ENCODE measurements around the gene PRKAR1B. TPM values are rescaled to one million over a fixed set of nuclear protein-coding genes. Genes with fewer than 3 reads are reported as not detected.

Gene PRKAR1B
- total RNA-seq, 2 experiments from 2014 or later, result 13.1 to 13.4 TPM

GRCh38 chr7:731440-732085 lies 4.5 kb upstream of the PRKAR1B start:
- H3K27ac Mint-ChIP-seq, result no peak overlapping the region
- H3K36me3 Mint-ChIP-seq (ENCODE audit: low read depth), result peaks cover 24% of the 10 kb centered on the region
- H3K27me3 Mint-ChIP-seq, result no peaks in the 10 kb centered on the region
- H3K4me3 Mint-ChIP-seq, result no peak overlapping the region
- POLR2A ChIA-PET, result no interaction called here
- H3K9me3 Mint-ChIP-seq, result no peaks in the 10 kb centered on the region
- CTCF ChIA-PET, result interaction anchor here (1.1 to 2.3 kb wide), 2 partner anchors 261 to 399 kb away, joined by 3 to 11 read pairs; no protein-coding TSS in a partner anchor
- DNase-seq, result no peak
- H3K4me1 Mint-ChIP-seq, result peaks cover 14% of the 10 kb centered on the region

- Mint-ChIP-seq H3K4me3 (no peak overlapping the region), H3K36me3 (ENCODE audit: low read depth) (peaks cover 24% of the 10 kb centered on the region), H3K27me3 (no peaks in the 10 kb centered on the region), H3K4me1 (peaks cover 19% of the 10 kb centered on the region), H3K9me3 (no peaks in the 10 kb centered on the region), H3K27ac (no peak overlapping the region)
- no peak for DNase-seq
- ChIA-PET CTCF (interaction anchor here (1.1 to 2.3 kb wide), 2 partner anchors 262 to 398 kb away, joined by 3 to 11 read pairs; no protein-coding TSS in a partner anchor), POLR2A (no interaction called here)
Observed at GRCh38 chr7:730501-731439, 3.7 kb upstream of the PRKAR1B start.

- POLR2A ChIA-PET, result interaction anchor here (0.9 to 1.3 kb wide), 2 partner anchors 112 to 146 kb away, joined by 3 read pairs; no protein-coding TSS in a partner anchor
- H3K4me3 Mint-ChIP-seq, result peak overlapping the region; percentile 24
- peaks cover 27% of the 10 kb centered on the region for H3K4me1 Mint-ChIP-seq
- H3K9me3 Mint-ChIP-seq, result no peaks in the 10 kb centered on the region
- no peak overlapping the region for H3K27ac Mint-ChIP-seq
- no peaks in the 10 kb centered on the region for H3K27me3 Mint-ChIP-seq
- no peak for DNase-seq
- CTCF ChIA-PET, result interaction anchor here (0.6 kb wide), 1 partner anchor 178 kb away, joined by 3 read pairs; no protein-coding TSS in a partner anchor
- peaks cover 37% of the 10 kb centered on the region for H3K36me3 Mint-ChIP-seq (ENCODE audit: low read depth)
Observed at GRCh38 chr7:729140-730000, 2.3 kb upstream of the PRKAR1B start.

DNA sequence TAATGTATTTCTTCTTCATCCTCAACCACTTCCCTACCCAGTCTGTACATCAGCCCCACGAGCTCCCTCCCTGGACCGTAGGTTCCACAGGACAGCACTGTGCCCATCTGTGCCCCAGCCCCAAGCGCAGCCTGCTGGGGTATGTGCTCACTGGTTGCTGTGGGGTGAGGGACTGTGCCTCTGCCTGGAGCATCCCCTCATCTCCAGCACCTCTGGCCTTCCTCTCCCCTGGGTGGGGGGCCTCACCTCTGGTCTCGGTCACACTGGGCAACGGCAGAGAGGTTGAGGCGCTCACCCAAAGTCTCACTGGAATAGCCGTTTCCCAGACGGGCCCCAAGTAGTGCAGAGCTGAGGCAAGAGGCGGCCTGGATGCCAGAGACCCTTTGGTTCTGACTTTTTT lies 1.5 kb upstream of the PRKAR1B start:
- Mint-ChIP-seq H3K4me3 (peak overlapping the region; percentile 83), H3K36me3 (ENCODE audit: low read depth) (peaks cover 44% of the 10 kb centered on the region), H3K27ac (no peak overlapping the region), H3K9me3 (peaks cover 5% of the 10 kb centered on the region), H3K4me1 (peaks cover 27% of the 10 kb centered on the region), H3K27me3 (no peaks in the 10 kb centered on the region)
- ChIA-PET POLR2A (interaction anchor here (0.9 to 1.3 kb wide), 3 partner anchors 104 to 145 kb away, joined by 3 read pairs; partner anchors contain the start of gene SUN1), CTCF (no interaction called here)
- no peak for DNase-seq

DNA sequence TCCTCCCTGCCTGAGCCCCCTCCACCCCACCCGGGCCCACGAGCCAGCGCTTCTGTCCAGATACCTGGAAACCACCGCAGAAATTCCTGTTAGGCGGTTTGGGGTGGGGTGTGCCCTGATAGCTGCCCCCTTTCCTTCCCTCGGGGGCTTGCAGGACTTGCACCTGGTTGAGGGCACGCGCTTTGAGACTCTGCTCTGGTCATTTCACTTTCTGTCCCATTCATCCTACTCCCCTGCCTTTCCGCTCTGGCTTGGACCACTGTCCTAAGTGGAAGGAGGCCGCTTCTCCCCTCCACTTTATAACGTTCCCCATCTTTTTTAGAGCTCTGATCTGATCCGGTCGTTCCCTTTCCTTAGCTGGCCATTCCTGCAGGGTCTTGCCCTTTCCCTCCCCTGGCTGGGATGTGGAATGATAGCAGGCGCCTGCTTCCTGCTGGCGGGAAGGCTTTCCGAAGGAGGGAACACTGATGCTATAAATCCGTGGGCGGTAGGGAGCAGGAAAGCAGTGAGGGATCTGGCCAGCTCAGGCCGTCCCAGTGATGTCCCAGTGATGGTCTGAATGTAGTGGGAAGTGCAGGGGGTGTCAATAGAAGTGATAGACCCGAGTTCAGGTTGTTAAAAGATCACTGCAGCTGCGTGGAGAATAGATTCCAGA lies 852 bp upstream of the PRKAR1B start:
- peaks cover 44% of the 10 kb centered on the region for H3K36me3 Mint-ChIP-seq (ENCODE audit: low read depth)
- ChIA-PET CTCF (interaction anchor here (0.6 kb wide), 1 partner anchor 62 kb away, joined by 3 read pairs; no protein-coding TSS in a partner anchor), POLR2A (interaction anchor here (1.0 to 1.3 kb wide), 3 partner anchors 104 to 124 kb away, joined by 3 to 8 read pairs (median 3); partner anchors contain the start of gene SUN1)
- peak overlapping the region; percentile 83 for H3K4me3 Mint-ChIP-seq
- peaks cover 7% of the 10 kb centered on the region for H3K9me3 Mint-ChIP-seq
- peaks cover 27% of the 10 kb centered on the region for H3K4me1 Mint-ChIP-seq
- no peaks in the 10 kb centered on the region for H3K27me3 Mint-ChIP-seq
- no peak for DNase-seq
- no peak overlapping the region for H3K27ac Mint-ChIP-seq

DNA sequence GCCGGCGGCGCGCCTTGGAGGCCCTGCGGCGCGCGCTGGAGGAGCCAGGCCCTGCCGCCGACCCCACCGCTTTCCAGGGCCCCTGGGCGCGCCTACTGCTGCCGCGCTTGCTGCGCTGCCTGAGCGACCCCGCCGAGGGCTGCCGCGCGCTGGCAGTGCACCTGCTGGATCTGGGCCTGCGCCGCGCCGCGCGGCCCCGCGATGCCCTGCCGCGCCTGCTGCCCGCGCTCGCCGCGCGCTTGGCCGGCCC lies 302 bp downstream of the PRKAR1B start:
- CTCF ChIA-PET, result no interaction called here
- H3K4me3 Mint-ChIP-seq, result no peak overlapping the region
- H3K4me1 Mint-ChIP-seq, result peaks cover 27% of the 10 kb centered on the region
- peaks cover 12% of the 10 kb centered on the region for H3K9me3 Mint-ChIP-seq
- H3K27ac Mint-ChIP-seq, result no peak overlapping the region
- DNase-seq, result no peak
- H3K36me3 Mint-ChIP-seq (ENCODE audit: low read depth), result peaks cover 46% of the 10 kb centered on the region
- POLR2A ChIA-PET, result interaction anchor here (1.0 to 1.3 kb wide), 5 partner anchors 108 to 141 kb away, joined by 3 to 10 read pairs (median 4); no protein-coding TSS in a partner anchor
- no peaks in the 10 kb centered on the region for H3K27me3 Mint-ChIP-seq

- CTCF ChIA-PET, result no interaction called here
- POLR2A ChIA-PET, result interaction anchor here (1.0 to 1.5 kb wide), 7 partner anchors 108 to 141 kb away, joined by 3 to 10 read pairs (median 4); no protein-coding TSS in a partner anchor
- Mint-ChIP-seq H3K9me3 (peaks cover 15% of the 10 kb centered on the region), H3K27ac (peak within 1 kb of the TSS; percentile 71), H3K27me3 (no peaks in the 10 kb centered on the region), H3K4me3 (peak within 1 kb of the TSS; percentile 83), H3K4me1 (peaks cover 27% of the 10 kb centered on the region), H3K36me3 (ENCODE audit: low read depth) (peaks cover 43% of the 10 kb centered on the region)
- peak; percentile 89 for DNase-seq
Observed at GRCh38 chr7:726084-726853, 812 bp downstream of the PRKAR1B start, which contains the start of gene DNAAF5. DNAAF5 (plus strand) TSS chr7:726699; CDS start chr7:726721, 22 bp downstream.

GRCh38 chr7:725223-726005 lies 1.7 kb downstream of the PRKAR1B start:
- H3K4me1 Mint-ChIP-seq, result peaks cover 27% of the 10 kb centered on the region
- H3K9me3 Mint-ChIP-seq, result peaks cover 19% of the 10 kb centered on the region
- no peaks in the 10 kb centered on the region for H3K27me3 Mint-ChIP-seq
- peaks cover 40% of the 10 kb centered on the region for H3K36me3 Mint-ChIP-seq (ENCODE audit: low read depth)
- no peak for DNase-seq
- CTCF ChIA-PET, result no interaction called here
- peak overlapping the region; percentile 73 for H3K4me3 Mint-ChIP-seq
- POLR2A ChIA-PET, result interaction anchor here (1.3 to 1.5 kb wide), 2 partner anchors 107 to 121 kb away, joined by 3 to 6 read pairs; no protein-coding TSS in a partner anchor
- H3K27ac Mint-ChIP-seq, result peak overlapping the region; percentile 66

DNA sequence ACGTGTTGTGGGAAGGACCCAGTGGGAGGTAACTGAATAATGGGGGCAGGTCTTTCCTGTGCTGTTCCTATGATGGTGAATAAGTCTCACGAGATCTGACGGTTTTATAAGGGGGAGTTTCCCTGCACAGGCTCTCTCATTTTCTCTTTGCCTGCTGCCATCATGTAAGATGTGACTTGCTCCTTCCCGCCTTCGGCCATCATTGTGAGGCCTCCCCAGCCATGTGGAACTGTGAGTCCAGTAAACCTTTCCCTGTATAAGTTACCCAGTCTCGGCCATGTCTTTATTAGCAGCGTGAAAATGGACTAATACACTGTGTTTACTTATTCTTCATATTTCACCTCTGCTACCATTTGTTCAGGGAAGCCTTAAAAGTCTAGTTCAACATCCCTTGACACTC lies 2.8 kb downstream of the PRKAR1B start:
- H3K4me1 Mint-ChIP-seq, result peaks cover 24% of the 10 kb centered on the region
- peaks cover 34% of the 10 kb centered on the region for H3K36me3 Mint-ChIP-seq (ENCODE audit: low read depth)
- no peak for DNase-seq
- H3K27me3 Mint-ChIP-seq, result no peaks in the 10 kb centered on the region
- no peak overlapping the region for H3K4me3 Mint-ChIP-seq
- peaks cover 19% of the 10 kb centered on the region for H3K9me3 Mint-ChIP-seq
- POLR2A ChIA-PET, result no interaction called here
- CTCF ChIA-PET, result no interaction called here
- H3K27ac Mint-ChIP-seq, result no peak overlapping the region

DNA sequence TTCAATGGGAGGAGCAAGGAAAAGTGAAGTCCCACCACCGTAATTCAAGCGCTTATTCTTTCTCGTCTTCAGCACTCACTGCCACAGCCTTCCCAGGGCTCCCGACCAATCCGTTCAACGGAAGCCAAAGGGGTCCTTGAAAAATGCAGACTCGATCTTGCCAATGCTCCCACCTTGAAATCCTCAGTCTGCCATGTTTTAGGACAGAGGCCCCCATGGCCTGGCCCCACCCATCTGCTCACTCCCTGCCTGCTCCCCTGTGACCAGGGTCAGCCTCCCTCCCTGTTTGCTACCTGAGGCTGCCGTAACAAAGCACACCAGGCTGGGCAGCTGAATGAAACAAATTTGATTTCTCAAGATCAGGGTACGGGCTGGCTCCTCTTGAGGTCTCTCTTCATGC lies 3.5 kb downstream of the PRKAR1B start:
- Mint-ChIP-seq H3K4me1 (peaks cover 22% of the 10 kb centered on the region), H3K36me3 (ENCODE audit: low read depth) (peaks cover 34% of the 10 kb centered on the region)

More for the DNA sequence above, 3.5 kb downstream of the PRKAR1B start:
- Mint-ChIP-seq H3K4me3 (no peak overlapping the region), H3K27me3 (no peaks in the 10 kb centered on the region), H3K27ac (no peak overlapping the region), H3K9me3 (peaks cover 19% of the 10 kb centered on the region)
- no peak for DNase-seq
- CTCF ChIA-PET, result no interaction called here
- POLR2A ChIA-PET, result no interaction called here
